Right lobe of liver (tissue), 6 donors: ENCODE data around the gene SRD5A2. TPM values are rescaled to one million over a fixed set of nuclear protein-coding genes. Genes with fewer than 3 reads are reported as not detected.

Experiments
- ATAC-seq, 4 donors: fragments of 200-7000 bp; cut with Tn5 transposase; one replicate each; pipeline ENCODE4 v1.9.1; 2020; ENCODE audit warnings: mild to moderate bottlenecking in 4 of 4, moderate library complexity in 4 of 4
- DNase-seq, 3 donors: peaks; one replicate each; pipeline ENCODE4 v3.0.0-alpha.2; 2020
- H3K27ac ChIP-seq, 3 donors: fragments of 200-600 bp; one replicate each; pipeline ENCODE4 v1.8.0; 2022
- H3K27me3 ChIP-seq, 2 donors: fragments of 200-600 bp; one replicate each; pipeline ENCODE4 v1.8.0; 2022
- H3K36me3 ChIP-seq, 4 donors: fragments of 200-600 bp; sonication (generic) in 1 of 4; one replicate each; pipeline versions ENCODE4 v1.5.1 to v1.8.0; 2017 to 2022; ENCODE audit warnings: control low read depth in 1 of 4
- H3K4me1 ChIP-seq, 4 donors: fragments of 200-600 bp; sonication (generic) in 1 of 4; one replicate each; pipeline versions ENCODE4 v1.5.1 to v1.8.0; 2017 to 2022; ENCODE audit warnings: control low read depth in 1 of 4
- H3K4me3 ChIP-seq, 3 donors: fragments of 200-600 bp; one replicate each; pipeline ENCODE4 v1.8.0; 2022
- H3K9me3 ChIP-seq, 4 donors: fragments of 200-600 bp; sonication (generic) in 1 of 4; one replicate each; pipeline versions ENCODE4 v1.5.1 to v1.8.0; 2017 to 2022; ENCODE audit warnings: control low read depth in 1 of 4
- CTCF ChIP-seq, 4 donors: fragments of 200-600 bp in 3 of 4; fragments of 450-650 bp in 1 of 4; IDR thresholded peaks; one replicate each; pipeline versions ENCODE4 v1.5.1 to v1.8.0; 2016 to 2022; ENCODE audit warnings: antibody characterized with exemption in 4 of 4, mild to moderate bottlenecking in 2 of 4
- POLR2A ChIP-seq: fragments of 450-650 bp; IDR thresholded peaks from one replicate; pipeline ENCODE4 v1.6.1; 2017; ENCODE audit warnings: antibody characterized with exemption, mild to moderate bottlenecking
- WGBS: methylation state at CpG from one replicate; pipeline ENCODE4 v1.1.6; 2018; ENCODE audit warnings: low coverage, low lambda C conversion rate; ENCODE audit not compliant: insufficient coverage; ENCODE audit errors: missing lambda C conversion rate; 5-methylcytosine and 5-hydroxymethylcytosine counted together
- intact Hi-C, 2 donors: fragments of 100-400 bp; cut with DNase I; formaldehyde crosslinking; loops; one replicate each; pipeline versions ENCODE4 v1.11.2 to v1.14.1; 2022
- total RNA-seq, 6 experiments: library from RNA; depleted of rRNA in 2 of 6; stranded (reverse); fragments of >200 nt in 2 of 6; fragmentation: NEBNext Ultra II Directional in 3 of 6; extraction: Animal tissue kit (Norgen Biotek cat#: 25700) in 3 of 6; gene quantifications; one replicate each; pipeline versions ENCODE4 v1.1.0 to v1.2.4, GENCODE V29; 2016 to 2023
- donor health status: DM: no; HTN: yes; CAD: no.
- donor health status: DM: no; HTN: no; CAD: no.
- donor health status: DM: no; HTN: no; CAD: no.
- donor health status: DM: no; HTN: yes; CAD: no.
- donor health status: DM: no; HTN: yes; CAD: no.

Gene SRD5A2
- total RNA-seq, 6 experiments from 2014 or later: 2.3 to 12.0 (median 5.8) TPM

- H3K4me1 ChIP-seq: no peaks in the 10 kb centered on the region
- intact Hi-C loops: no loop called here
- H3K27ac ChIP-seq: no peak overlapping the region
- H3K36me3 ChIP-seq: no peaks in the 10 kb centered on the region
- no peaks in the 10 kb centered on the region for H3K27me3 ChIP-seq
- no peak overlapping the region for H3K4me3 ChIP-seq
- DNase-seq (no peak), ATAC-seq (no peak)
- TF ChIP-seq POLR2A (no peak), CTCF (IDR thresholded peaks at IDR 0.05) (no peak)
- no peaks in the 10 kb centered on the region for H3K9me3 ChIP-seq
- WGBS: 42% methylated on average over 2 of the region's 2 CpGs
Measured at GRCh38 chr2:31476511-31477180, 104.1 kb downstream of the SRD5A2 start.

GRCh38 chr2:31475692-31476091 lies 105.0 kb downstream of the SRD5A2 start:
- ATAC-seq: no peak
- WGBS: 33% methylated on average over 1 of the region's 1 CpG
- intact Hi-C loops: no loop called here
- TF ChIP-seq CTCF (IDR thresholded peaks at IDR 0.05) (no peak), POLR2A (no peak)
- Histone ChIP-seq H3K4me3 (no peak overlapping the region), H3K36me3 (no peaks in the 10 kb centered on the region), H3K4me1 (no peaks in the 10 kb centered on the region), H3K9me3 (no peaks in the 10 kb centered on the region), H3K27ac (no peak overlapping the region), H3K27me3 (no peaks in the 10 kb centered on the region)
- no peak for DNase-seq

- H3K27me3 ChIP-seq: no peaks in the 10 kb centered on the region
- H3K27ac ChIP-seq: no peak overlapping the region
- WGBS: 56% methylated on average over 1 of the region's 1 CpG
- no peak overlapping the region for H3K4me3 ChIP-seq
- H3K9me3 ChIP-seq: no peaks in the 10 kb centered on the region
- no peak for ATAC-seq
- no peaks in the 10 kb centered on the region for H3K36me3 ChIP-seq
- no peak for TF ChIP-seq POLR2A
- TF ChIP-seq CTCF (IDR thresholded peaks at IDR 0.05): no peak
- intact Hi-C loops: no loop called here
- DNase-seq: no peak
- H3K4me1 ChIP-seq: no peaks in the 10 kb centered on the region
Measured at GRCh38 chr2:31474296-31474695, 106.4 kb downstream of the SRD5A2 start.

Other genes with a start within 250 kb of the SRD5A2 start
- gene XDH, start 166.2 kb downstream of the SRD5A2 start, total RNA-seq: 10 to 100 TPM; 26.7 to 62.0 (median 37.8) TPM